D341Med (cell line): ENCODE results near the gene PPP1R11.

ENCODE experiments used
- DNase-seq: peaks from one replicate; pipeline ENCODE4 v3.0.0; 2012; ENCODE audit warnings: low spot score

PPP1R11 gene

DNA sequence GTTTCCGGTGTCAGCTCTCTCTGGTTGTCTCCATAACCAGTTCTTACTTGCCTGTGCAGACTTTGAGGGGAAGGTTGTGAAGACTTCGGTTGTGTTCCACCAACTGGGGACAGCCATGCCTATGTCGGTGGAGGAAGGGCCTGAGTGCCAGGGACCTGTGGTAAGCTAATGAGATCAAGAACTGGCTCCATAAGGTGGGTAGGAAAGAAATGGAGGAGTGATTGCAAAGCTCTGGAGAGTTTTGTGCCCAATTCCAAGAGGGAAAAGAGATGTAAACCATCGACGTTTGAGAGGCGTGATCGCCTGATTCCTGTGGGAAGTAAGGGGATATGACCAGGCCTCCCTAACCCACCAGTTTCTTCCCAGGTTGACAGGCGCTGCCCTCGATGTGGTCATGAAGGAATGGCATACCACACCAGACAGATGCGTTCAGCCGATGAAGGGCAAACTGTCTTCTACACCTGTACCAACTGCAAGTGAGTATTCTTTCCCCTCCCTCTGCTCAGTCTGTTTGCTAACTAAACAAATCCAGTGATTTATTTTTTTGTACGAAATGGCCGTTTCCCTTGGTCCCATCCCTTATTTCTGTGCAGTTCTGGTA, 5.0 kb upstream of the PPP1R11 start:
- DNase-seq, result no peak

DNA sequence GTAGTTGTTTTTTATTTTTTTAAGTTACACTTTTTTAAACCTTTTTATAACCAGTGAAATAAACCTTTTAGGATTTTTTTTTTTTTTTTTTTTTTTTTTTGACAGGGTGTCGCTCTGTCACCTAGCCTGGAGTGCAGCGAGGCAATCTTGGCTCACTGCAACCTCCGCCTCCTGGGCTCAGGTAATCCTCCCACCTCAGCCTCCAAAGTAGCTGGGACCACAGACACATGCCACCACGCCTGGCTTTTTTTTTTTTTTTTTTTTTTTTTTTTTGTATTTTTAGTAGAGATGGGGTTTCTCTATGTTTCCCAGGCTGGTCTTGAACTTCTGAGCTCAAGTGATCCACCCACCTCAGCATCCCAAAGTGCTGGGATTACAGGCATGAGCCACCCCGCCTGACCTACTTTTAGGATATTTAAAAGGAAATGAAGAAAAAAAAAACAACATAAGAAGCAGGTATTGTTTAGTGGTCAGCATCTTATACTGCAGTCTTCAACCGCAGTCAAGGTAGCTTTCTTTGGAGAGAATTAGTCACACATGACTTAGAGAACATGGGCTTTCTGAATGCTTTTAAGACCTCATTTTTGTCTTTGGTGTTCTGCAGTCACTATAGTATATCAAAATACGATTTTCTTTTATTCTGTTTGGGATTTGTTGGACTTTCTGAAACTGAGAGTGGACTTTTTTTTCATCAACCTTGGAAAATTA, 4.4 kb upstream of the PPP1R11 start:
- no peak for DNase-seq

DNA sequence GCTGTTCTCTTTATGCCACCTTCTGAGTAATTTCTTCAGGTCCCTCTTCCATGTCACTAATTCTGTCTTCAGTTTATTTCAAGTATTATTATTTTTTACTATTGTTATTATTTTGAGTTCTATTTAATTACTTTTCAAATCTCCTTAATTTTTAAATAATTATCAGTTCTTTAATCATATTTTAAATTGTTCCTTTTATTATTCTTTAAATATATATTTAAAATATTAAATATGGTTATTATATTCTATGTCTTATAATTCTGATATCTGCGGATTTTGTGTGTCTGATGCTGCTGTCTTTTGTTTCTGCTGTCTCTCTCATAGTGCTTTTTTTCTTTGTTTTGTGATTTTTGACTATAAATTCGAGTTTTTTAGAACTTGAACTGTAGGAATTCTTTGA, 3.7 kb upstream of the PPP1R11 start:
- no peak for DNase-seq

DNA sequence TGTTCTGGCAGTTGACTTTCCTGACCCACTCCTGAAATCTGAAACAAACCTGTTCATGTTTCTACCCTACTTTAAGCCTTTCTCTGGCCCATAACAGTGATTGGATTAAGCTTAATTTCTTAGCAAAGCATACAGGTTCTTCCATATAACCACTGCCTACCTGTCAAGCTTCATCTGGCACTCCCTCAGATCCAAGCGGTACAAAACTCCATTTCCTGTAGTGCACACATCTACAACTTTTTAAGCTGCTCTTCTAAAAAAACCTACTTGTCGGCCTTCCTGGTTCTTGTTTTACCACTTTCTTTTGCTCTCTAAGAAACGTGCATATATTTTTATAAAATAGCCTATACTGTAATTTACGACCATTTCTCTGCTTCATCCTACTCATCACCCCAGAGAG, 916 bp upstream of the PPP1R11 start:
- DNase-seq, result no peak

DNA sequence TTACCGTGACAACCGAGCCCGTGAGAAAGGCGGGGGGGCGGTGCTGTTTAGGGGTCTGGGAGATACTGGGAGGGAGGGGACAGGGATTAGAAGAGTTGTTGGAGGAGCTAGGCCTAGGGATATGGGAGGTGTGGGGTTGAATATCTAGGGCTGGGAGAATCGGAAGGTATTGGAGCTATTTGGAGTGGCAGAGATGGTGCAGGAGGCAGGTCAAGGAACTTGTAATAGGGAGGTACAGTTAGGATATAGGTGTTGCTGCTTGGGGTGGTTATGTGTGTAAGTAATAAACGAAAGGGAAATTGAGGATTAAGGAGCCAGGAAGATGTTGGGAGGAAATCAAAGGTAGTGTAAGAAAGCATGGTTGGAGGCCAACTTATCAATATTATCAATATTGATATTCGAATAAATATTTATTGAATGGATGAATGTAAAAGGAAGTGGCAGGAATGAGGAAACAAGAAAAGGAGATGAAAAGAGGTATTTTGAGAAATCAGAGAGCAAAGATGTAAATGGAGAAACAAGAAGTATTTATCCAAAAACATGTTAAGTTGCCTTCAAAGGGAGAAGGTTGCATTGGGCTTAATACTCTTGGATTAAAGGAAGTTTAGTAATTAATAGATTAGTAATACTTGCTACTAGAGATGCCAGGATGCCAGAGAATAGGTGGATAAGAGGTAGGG, 602 bp downstream of the PPP1R11 start:
- peak; percentile 84 for DNase-seq

DNA sequence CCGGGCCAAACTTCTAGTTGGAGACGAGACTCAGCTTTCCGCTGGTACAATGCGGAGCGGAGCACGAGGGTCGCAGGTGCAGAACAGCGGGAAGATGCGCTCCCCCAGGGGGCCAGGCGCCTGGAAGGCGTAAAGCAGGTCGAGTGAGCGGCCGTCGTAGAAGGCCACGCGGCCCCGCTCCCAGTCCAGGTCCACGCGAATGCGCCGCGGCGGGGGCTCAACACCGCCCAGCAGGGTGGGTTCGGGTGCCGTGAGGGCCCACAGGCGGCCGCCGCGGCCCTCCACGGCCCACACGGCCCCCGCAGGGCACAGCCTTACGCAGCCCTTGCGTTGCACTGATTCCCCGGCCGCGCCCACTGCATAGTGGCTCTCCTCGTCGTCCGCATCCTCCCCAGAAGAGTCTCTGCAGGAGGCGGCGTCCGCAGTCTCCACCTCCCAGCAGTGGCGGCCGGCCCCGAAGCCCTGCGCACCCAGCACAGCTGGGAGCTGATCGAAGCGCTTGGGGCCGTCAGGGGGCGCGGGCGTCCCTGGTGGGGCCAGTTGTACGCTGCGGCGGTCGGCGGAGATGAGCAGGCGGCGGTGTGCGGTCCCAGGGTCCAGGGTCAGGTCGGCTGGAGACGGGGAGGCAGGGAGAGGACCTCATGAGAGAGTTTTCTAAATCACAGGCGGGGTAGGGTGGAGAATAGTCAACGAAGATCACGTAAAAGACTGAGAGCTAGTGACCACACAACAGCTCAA, 4.3 kb downstream of the PPP1R11 start:
- DNase-seq, result no peak

DNA sequence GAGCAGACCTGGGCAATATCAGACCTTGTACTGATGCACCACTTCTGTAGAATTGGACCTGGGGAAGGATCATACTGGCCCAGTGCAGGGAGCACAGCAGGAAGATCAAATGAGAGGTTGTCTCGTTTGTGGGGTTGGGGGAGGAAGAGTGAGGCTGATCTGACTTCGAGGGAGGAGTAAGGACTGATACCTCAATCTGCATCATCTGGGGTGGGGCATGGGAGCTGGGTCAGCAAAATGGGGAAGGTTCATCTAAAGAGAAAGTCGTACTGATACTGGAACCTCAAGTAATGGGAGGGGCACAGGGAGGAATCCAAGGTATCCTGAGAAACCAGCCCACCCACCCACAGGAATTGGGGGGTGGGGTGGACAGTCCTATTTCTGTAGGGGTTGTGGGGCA, 4.9 kb downstream of the PPP1R11 start:
- DNase-seq, result no peak

DNA sequence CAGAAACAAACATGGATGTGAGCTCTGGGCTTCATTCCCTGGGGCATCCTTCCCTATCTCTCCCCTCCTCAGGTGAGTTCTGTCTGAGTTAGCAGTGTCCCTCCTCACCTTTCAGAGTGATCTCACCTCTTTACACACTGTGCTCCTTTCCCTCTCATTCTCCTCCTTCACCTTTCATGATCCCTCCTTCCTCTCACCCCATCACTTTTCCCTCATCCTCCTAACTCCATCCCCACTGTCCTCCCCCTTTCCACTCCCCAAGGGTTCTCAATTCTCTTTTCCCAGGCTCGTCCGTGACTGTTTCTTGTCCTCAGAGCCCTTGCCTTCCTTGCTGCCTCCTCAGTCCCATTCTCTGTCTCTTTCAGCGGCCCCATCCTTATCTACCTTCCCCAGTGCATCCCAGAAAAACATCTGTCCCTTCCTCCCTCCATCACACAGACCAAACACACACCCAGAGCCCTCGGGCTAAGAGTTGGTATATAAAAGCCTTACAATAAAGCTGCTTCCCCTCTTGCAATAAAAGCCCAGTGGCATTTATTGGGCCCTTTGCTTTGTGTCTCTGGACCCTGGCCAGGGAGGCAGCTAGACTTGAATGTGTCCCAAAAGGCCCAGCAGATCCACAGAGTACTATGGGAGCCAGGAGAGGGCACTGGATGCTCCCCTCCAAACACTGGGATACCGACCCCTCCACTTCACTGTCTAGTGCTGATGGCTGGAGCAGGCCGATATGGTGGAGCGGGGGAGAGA, 6.7 kb downstream of the PPP1R11 start:
- no peak for DNase-seq

DNA sequence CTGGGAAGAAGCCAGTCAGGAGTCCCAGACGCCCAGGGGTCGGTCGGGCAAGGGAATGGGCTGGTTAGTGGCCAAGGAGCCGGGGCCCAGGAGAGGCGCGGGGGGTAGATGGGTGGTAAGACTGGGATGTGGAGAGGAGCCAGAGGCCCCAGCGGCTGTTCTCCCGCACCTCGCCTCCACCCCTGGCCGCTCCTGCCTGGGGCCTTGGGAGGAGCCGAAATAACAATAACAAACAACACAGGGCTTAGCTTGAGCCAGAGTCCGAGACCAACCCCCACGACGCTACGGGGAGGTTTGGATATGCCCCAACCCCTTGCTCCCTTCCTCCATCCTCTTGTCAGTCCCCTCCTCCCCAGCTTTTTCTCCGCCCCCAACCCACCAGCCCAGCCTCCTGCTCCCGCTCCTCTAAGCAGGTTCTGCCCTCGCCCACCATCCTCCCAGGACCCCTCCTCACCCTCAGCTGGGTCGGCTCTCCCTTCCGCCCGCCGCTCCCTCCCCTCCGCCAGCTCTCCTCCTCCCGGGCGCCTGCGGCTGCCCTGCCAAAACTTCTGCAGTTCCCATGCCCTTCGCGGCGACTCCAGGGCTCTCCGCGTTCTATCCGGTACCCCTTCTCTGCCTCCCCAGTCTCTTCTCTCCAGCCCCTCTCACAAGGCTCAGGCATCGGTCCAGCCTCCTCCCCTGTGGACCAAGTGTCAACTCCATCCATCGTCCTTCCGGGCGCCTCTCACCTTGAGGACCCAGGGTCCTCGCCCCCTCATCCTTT, 7.5 kb downstream of the PPP1R11 start:
- DNase-seq, result no peak

DNA sequence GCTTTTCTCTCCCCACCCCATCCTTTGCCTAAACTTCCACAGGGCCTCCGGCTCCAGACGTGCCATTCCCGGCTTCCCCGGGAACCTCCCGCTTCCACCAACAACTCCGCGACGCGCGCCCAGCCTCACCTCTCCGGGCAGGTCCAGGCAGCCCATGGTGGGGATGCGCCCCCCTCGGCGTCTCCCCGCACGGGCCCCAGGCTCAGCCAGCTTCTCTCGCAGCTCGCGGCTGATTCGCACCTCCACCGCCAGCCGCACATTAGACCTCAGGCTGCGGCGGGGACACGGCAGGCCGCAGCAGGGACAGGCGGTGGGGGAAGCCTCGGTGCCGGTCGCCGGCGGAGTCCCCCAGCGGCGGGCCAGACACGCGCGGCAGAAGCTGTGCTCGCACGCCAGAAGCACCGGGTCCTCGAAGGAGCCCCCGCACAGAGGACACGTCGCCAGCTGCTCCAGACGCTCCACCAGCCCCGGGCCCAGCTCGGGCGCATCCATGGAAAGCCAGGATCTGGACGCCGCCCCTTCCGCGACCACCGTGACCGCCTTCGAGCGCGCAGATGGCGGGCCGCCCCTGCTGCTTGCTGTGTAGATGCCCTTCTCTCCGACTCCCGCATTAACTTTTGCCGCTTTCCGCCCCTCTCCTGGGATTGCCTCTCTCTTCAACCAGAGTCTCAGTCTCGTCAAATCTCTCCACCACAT, 8.2 kb downstream of the PPP1R11 start, which contains the start of gene RNF39:
Gene RNF39 (minus strand): TSS at position 676 of the 696 bp plus-strand sequence. CDS start 184 bp downstream, at position 492.
- DNase-seq, result peak; percentile 64

DNA sequence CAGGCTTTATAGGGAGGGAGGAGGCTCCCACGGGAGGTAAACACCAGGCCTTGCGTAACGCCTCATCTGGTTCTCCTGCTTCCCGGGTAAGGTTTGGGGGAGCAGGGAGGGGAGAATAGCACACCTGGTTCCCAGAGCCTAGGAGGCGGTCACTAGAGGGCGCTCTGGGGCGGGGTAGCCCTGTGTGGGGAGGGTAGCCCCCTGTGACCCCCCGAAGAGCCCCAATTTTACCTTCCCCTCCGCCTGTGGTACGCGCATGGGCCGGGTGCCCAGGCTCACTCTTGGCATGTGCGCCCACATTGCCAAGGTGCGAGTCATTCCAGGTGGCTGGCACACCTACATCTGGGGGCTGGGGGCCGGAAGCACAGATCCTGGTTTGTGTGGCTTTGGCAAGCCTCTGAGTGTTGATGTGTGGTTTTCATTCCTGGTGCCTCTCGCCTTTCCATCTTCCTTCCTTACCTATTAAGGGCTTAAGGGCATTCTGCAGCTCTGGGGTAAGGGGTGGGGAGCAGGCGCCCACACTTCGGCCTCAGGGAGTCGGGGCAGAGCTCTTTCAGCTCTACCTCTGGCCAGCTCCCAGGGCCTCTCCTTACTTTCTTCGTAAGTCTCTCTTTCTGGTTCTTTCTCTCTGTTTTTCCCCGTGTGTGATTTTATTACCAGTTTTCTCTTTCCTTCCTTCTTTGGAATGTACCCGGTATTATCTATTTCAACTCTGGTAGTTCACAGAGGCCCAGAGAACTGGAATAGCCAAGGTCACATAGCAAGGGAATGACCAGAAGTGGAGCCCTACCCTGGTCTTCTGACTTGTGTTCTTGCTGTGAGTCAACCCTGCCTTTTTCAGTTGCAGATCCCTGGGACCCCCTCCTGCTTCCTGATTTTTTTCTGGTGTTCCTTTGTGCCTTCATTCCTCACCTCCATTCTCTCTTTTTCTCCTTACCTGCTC, 9.1 kb downstream of the PPP1R11 start:
- peak; percentile 57 for DNase-seq

DNA sequence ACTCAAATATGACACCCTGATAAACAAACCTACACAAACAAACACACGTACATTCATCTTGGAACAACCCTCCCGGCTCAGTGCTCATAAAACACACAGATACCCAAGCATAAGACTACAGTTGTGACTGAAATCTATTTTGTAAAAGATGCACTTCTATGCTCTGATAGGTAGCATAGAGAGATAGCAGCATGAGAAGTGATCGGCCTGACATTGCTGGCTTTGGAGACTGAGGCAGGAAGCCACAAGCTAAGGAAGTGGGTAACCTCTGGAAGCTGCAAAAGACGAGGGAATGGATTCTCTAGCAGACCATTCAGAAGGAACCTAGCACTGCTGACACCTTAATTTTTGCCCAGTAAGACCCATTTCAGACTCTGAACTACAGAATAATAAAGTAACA, 10.2 kb downstream of the PPP1R11 start:
- no peak for DNase-seq

DNA sequence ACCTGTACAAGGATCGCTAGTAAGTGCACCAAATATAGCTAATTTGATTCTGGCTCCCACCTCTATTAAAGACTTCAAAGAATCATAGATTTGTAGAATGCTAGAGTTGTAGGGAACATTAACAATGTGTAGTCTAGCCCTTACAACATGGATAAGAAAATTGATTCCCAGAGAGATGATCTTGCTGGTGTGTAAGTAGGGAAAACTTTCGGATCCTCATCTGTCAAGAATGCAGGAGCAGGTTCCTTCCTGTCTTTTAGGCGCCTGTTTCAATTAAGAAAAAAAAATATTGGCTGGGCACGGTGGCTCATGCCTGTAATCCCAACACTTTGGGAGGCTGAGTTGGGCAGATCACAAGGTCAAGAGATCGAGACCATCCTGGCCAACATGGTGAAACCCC, 20.9 kb downstream of the PPP1R11 start:
- no peak for DNase-seq

DNA sequence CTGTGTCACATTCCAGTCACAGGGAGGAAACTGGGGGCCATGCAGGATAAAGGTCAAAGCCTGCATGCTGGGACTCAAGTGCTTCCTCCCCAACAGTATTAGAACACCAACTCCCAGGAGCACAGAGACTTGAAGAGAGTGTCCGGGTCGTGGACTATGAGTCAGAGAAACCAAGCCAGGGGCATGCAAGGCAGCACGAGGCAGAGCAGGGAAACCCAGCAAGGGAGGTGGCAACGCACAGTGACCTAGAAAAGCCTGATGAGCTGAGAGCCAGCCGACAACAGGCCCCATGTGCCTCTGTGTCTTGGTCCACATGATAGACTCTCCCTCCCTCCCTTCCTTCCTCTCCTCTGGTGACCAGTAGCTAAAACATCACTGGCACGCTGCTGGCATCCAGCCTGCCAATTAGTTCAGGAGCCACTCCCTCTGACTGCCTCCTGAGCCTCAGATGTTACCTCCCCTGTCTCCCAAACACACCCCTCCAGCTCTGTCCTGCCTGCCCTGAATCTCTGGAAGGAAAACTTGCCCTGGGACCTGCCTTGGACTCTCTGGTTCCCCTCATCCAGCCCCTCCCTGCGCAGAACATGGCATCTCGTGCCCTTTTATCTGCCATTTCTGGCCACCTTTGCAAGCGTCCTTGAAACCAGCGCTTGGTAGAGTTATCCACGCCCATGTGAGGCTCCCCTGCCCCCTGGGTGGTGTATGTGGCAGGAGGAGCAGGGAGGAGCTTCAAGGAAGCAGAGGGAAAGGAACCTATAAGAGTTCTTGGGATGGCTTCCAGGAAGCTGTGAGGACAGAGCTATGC, 24.8 kb downstream of the PPP1R11 start:
- DNase-seq, result no peak

DNA sequence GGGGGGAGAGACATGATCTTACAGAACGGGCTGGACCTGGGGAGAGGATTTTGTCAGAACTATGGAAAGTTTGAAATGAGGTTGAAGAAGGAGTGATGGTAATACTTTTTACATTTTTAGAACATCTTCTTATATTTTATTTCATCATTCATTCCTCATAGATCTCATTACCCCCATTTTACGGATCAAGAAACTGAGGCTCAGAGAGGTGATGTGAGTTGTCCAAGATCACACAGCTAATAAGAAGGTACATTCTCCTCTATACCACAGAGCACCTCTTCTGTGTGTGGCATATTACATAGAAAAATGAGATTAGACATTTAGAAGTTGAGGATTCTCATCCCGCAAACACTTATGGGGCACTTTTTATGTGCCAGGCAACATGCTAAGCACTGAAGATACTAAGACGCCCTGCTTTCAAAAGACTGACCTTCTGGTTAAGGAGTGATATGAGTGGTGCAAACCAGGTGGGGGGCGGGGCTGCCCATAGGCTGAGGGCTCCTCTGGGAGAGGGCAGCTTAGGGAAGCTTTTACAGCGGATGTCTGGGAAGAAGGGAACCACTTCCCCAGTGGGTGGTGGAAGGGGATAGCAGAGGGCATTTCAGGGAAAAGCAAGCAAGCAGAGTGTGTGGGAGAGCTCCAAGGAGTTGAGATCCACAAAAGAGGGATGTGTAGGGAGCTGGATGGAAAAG, 26.0 kb downstream of the PPP1R11 start:
- DNase-seq, result no peak

DNA sequence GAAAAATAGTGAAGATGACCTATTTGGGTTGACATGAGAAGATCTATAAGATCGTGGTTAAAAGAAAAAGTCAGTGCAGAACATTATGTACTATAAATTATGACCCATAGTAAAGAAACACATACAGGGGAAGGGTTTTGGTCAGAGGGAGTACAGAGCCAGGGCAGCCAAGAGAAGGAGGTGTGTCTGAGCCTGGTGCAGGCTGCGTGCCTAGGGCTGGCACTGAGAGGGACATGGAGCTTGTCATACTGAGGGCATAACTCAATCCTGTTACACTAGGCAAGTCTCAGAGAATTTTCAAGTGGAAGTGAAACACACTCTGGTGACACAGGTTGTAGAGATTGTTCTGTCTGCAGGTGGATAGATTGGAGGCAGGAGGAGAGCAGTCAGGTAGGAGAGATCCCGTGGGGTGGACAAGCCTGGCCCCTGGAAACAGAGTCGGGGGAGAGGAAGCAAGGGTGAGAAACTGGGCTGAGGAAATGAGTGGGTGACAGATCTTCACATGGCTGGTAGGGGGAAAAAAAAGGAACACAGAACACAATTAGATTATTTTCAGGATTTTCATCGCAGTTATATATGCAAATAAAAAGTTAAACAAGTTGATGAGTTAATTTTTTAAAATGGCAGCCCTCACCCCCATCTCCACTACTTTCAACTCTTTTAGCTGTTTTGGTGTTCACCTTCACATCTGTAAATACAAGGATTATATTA, 27.1 kb downstream of the PPP1R11 start:
- no peak for DNase-seq

DNA sequence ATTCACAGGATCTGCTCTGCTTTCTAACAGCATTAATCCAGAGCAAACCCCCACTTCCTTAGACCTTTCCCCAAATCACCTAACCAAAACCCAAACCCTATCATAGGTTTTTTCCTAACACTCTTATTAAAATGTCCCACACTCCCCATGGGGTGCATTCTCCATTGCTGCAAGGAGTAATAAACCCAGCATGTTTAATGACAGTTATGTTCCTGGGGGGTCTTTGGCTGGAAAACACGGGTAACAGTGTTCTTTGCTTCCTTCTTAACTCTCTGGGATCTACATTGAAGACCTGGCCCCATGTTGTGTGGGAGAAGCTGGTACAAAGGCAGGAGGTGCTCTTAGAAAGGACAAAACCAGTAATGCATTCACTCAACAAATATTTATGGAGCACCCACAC, 29.8 kb downstream of the PPP1R11 start:
- DNase-seq, result no peak
